ENCODE measurements around the gene CT47C1. TPM values are rescaled to one million over a fixed set of nuclear protein-coding genes. Genes with fewer than 3 reads are reported as not detected.

Gene CT47C1
- total RNA-seq, 1 experiment from 2014 or later, result not detected

- intact Hi-C loops (cut with micrococcal nuclease; ENCODE audit: unreplicated experiment), result no loop called here
- no peaks in the 10 kb centered on the region for H3K27me3 ChIP-seq (ENCODE audit: control insufficient read depth, insufficient read depth, low read length)
- H3K4me1 ChIP-seq (ENCODE audit: control insufficient read depth, insufficient read depth, low read length), result peaks cover 13% of the 10 kb centered on the region
- ChIA-PET POLR2A (no interaction called here), CTCF (no interaction called here)
- no peak overlapping the region for H3K4me3 ChIP-seq (ENCODE audit: low read depth in 2 of 2, low read length in 2 of 2)
- H3K9me3 ChIP-seq (ENCODE audit: control insufficient read depth, insufficient read depth, low read depth, low read length), result no peaks in the 10 kb centered on the region
- no peak for TF ChIP-seq SIN3A (IDR thresholded peaks at IDR 0.05; ENCODE audit: borderline replicate concordance, insufficient read depth, low read depth, low read length)
- TF ChIP-seq CTCF (IDR thresholded peaks at IDR 0.05), result no peak
- TF ChIP-seq TCF7L2 (IDR thresholded peaks at IDR 0.05; ENCODE audit: low read depth, low read length), result no peak
- no peak for TF ChIP-seq REST (IDR thresholded peaks at IDR 0.05; ENCODE audit: insufficient read depth in 1 of 2, low read depth in 2 of 2, low read length in 1 of 2)
- no peak for TF ChIP-seq POLR2AphosphoS5 (IDR thresholded peaks at IDR 0.05; ENCODE audit: low read depth, low read length)
- ATAC-seq (no peak), DNase-seq (ENCODE audit: low read depth, low spot score) (no peak)
- H3K36me3 ChIP-seq (ENCODE audit: control insufficient read depth, insufficient read depth, low read length), result no peaks in the 10 kb centered on the region
- in situ Hi-C loops (cut with HindIII; ENCODE audit: low pct_unique_long_range_greater_than_20kb, low sequenced_read_pairs), result no loop called here
- BruUV-seq (replicated peaks), result no TSS peak
- H3K27ac ChIP-seq (ENCODE audit: low read length), result no peak overlapping the region
These were observed 26.9 kb upstream of the CT47C1 start for GRCh38 chrX:119045884-119046283.

GRCh38 chrX:119055687-119056086, 17.1 kb upstream of the CT47C1 start:
- intact Hi-C loops (cut with micrococcal nuclease; ENCODE audit: unreplicated experiment) (no loop called here), in situ Hi-C loops (cut with HindIII; ENCODE audit: low pct_unique_long_range_greater_than_20kb, low sequenced_read_pairs) (no loop called here)
- H3K27me3 ChIP-seq (ENCODE audit: control insufficient read depth, insufficient read depth, low read length), result no peaks in the 10 kb centered on the region
- TF ChIP-seq TCF7L2 (IDR thresholded peaks at IDR 0.05; ENCODE audit: low read depth, low read length) (no peak), SIN3A (IDR thresholded peaks at IDR 0.05; ENCODE audit: borderline replicate concordance, insufficient read depth, low read depth, low read length) (no peak), CTCF (IDR thresholded peaks at IDR 0.05) (no peak), REST (IDR thresholded peaks at IDR 0.05; ENCODE audit: insufficient read depth in 1 of 2, low read depth in 2 of 2, low read length in 1 of 2) (no peak), POLR2AphosphoS5 (IDR thresholded peaks at IDR 0.05; ENCODE audit: low read depth, low read length) (no peak)
- ChIA-PET CTCF (no interaction called here), POLR2A (no interaction called here)
- H3K27ac ChIP-seq (ENCODE audit: low read length), result no peak overlapping the region
- no peaks in the 10 kb centered on the region; the same call in 1 of the 2 replicates for H3K4me1 ChIP-seq (ENCODE audit: control insufficient read depth, insufficient read depth, low read length)
- peak; percentile 76 for ATAC-seq
- no peaks in the 10 kb centered on the region for H3K36me3 ChIP-seq (ENCODE audit: control insufficient read depth, insufficient read depth, low read length)
- no TSS peak for BruUV-seq (replicated peaks)
- no peaks in the 10 kb centered on the region for H3K9me3 ChIP-seq (ENCODE audit: control insufficient read depth, insufficient read depth, low read depth, low read length)
- H3K4me3 ChIP-seq (ENCODE audit: low read depth in 2 of 2, low read length in 2 of 2), result no peak overlapping the region
- no peak for DNase-seq (ENCODE audit: low read depth, low spot score)
